Measurements from ENCODE around the gene LHFPL6.
A peak's percentile ranks its signal among the peaks of the same experiment; 100 is the strongest.

LHFPL6 gene

DNA sequence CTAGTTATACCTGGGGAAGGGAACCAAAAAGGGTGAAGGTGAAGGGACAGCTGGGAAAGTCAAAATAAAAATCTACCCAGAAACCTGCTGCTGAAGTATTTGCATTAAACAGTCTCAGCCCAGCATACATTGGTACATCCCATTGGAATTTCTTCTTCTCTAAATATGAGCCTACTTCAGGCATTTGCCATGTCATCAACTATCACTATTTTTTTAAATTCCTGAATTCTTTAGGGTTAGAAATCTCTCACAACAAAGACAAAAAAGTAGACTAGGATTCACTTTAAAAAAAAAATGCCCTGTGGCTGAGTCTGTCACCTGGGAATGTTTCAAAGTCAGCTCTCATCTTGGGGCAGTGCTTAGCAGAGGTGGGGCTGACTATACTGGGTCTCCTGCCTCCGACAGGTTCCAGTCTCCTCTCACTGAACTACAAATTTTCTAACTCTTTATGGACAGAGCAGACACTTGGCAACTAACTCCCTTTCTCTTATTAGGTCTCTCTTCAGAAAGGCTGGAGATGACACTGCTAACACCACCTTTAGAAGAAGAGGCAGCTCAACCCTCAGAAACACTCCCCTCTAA, 141.2 kb downstream of the LHFPL6 start:
- no peaks in the 10 kb centered on the region for H3K4me1 ChIP-seq (ENCODE audit: control insufficient read depth, insufficient read depth, low read length)

DNA sequence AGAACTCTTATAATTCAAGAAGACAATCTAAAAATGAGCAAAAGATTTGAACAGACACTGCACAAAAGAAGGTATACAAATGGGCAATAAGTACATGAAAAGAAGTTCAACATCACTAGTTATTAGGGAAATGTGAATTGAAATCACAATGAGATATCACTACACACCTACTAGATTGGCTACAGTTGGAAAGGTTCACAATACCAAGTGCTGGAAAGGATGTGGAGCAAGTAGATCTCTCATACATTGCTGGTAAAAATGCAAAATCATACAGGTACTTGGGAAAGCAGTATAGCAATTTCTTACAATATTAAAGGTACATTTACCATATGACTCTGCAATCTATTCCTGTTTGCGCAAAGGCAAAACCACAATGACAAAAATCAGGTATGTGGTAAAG, 145.7 kb downstream of the LHFPL6 start:
- Histone ChIP-seq H3K27me3 (replicated peaks; ENCODE audit: control insufficient read depth, insufficient read depth, low read length) (no peaks in the 10 kb centered on the region), H3K4me1 (ENCODE audit: control insufficient read depth, insufficient read depth, low read length) (peaks cover 4% of the 10 kb centered on the region), H3K9me3 (ENCODE audit: control insufficient read depth, low read length) (no peaks in the 10 kb centered on the region), H3K4me3 (ENCODE audit: low read length) (no peak overlapping the region), H3K9ac (ENCODE audit: low read length) (no peak overlapping the region), H3K36me3 (ENCODE audit: control insufficient read depth, insufficient read depth, low read length, severe bottlenecking) (no peaks in the 10 kb centered on the region)
- DNase-seq (ENCODE audit: low read depth) = no peak

More for the DNA sequence above, 141.2 kb downstream of the LHFPL6 start:
- no peak overlapping the region for H3K4me3 ChIP-seq (ENCODE audit: low read length)
- H3K27me3 ChIP-seq (replicated peaks; ENCODE audit: control insufficient read depth, insufficient read depth, low read length) = no peaks in the 10 kb centered on the region
- no peaks in the 10 kb centered on the region for H3K36me3 ChIP-seq (ENCODE audit: control insufficient read depth, insufficient read depth, low read length, severe bottlenecking)
- no peak overlapping the region for H3K9ac ChIP-seq (ENCODE audit: low read length)
- H3K9me3 ChIP-seq (ENCODE audit: control insufficient read depth, low read length) = no peaks in the 10 kb centered on the region
- DNase-seq (ENCODE audit: low read depth) = peak; percentile 15

GRCh38 chr13:39455521-39456175, 147.3 kb downstream of the LHFPL6 start:
- no peak for DNase-seq (ENCODE audit: low read depth)
- H3K4me3 ChIP-seq (ENCODE audit: low read length) = no peak overlapping the region
- peaks cover 18% of the 10 kb centered on the region for H3K4me1 ChIP-seq (ENCODE audit: control insufficient read depth, insufficient read depth, low read length)
- no peaks in the 10 kb centered on the region for H3K36me3 ChIP-seq (ENCODE audit: control insufficient read depth, insufficient read depth, low read length, severe bottlenecking)
- H3K9ac ChIP-seq (ENCODE audit: low read length) = no peak overlapping the region
- no peaks in the 10 kb centered on the region for H3K27me3 ChIP-seq (replicated peaks; ENCODE audit: control insufficient read depth, insufficient read depth, low read length)
- no peaks in the 10 kb centered on the region for H3K9me3 ChIP-seq (ENCODE audit: control insufficient read depth, low read length)

- Histone ChIP-seq H3K9ac (ENCODE audit: low read length) (no peak overlapping the region), H3K4me3 (ENCODE audit: low read length) (no peak overlapping the region), H3K9me3 (ENCODE audit: control insufficient read depth, low read length) (no peaks in the 10 kb centered on the region), H3K27me3 (replicated peaks; ENCODE audit: control insufficient read depth, insufficient read depth, low read length) (no peaks in the 10 kb centered on the region), H3K36me3 (ENCODE audit: control insufficient read depth, insufficient read depth, low read length, severe bottlenecking) (no peaks in the 10 kb centered on the region), H3K4me1 (ENCODE audit: control insufficient read depth, insufficient read depth, low read length) (peaks cover 28% of the 10 kb centered on the region)
- DNase-seq (ENCODE audit: low read depth) = no peak
Measured at GRCh38 chr13:39452834-39453233, 150.2 kb downstream of the LHFPL6 start.

GRCh38 chr13:39452417-39452816, 150.6 kb downstream of the LHFPL6 start:
- no peak overlapping the region for H3K4me3 ChIP-seq (ENCODE audit: low read length)
- no peaks in the 10 kb centered on the region for H3K36me3 ChIP-seq (ENCODE audit: control insufficient read depth, insufficient read depth, low read length, severe bottlenecking)
- H3K27me3 ChIP-seq (replicated peaks; ENCODE audit: control insufficient read depth, insufficient read depth, low read length) = no peaks in the 10 kb centered on the region
- no peak overlapping the region for H3K9ac ChIP-seq (ENCODE audit: low read length)
- no peaks in the 10 kb centered on the region for H3K9me3 ChIP-seq (ENCODE audit: control insufficient read depth, low read length)
- H3K4me1 ChIP-seq (ENCODE audit: control insufficient read depth, insufficient read depth, low read length) = peaks cover 28% of the 10 kb centered on the region
- no peak for DNase-seq (ENCODE audit: low read depth)

GRCh38 chr13:39451860-39452301, 151.1 kb downstream of the LHFPL6 start:
- peak; percentile 31 for DNase-seq (ENCODE audit: low read depth)
- Histone ChIP-seq H3K36me3 (ENCODE audit: control insufficient read depth, insufficient read depth, low read length, severe bottlenecking) (no peaks in the 10 kb centered on the region), H3K4me3 (ENCODE audit: low read length) (no peak overlapping the region)

GRCh38 chr13:39451301-39451700, 151.7 kb downstream of the LHFPL6 start:
- peaks cover 28% of the 10 kb centered on the region for H3K4me1 ChIP-seq (ENCODE audit: control insufficient read depth, insufficient read depth, low read length)
- H3K9ac ChIP-seq (ENCODE audit: low read length) = no peak overlapping the region
- peak; percentile 17 for DNase-seq (ENCODE audit: low read depth)
- H3K9me3 ChIP-seq (ENCODE audit: control insufficient read depth, low read length) = no peaks in the 10 kb centered on the region
- H3K36me3 ChIP-seq (ENCODE audit: control insufficient read depth, insufficient read depth, low read length, severe bottlenecking) = no peaks in the 10 kb centered on the region
- no peaks in the 10 kb centered on the region for H3K27me3 ChIP-seq (replicated peaks; ENCODE audit: control insufficient read depth, insufficient read depth, low read length)
- no peak overlapping the region for H3K4me3 ChIP-seq (ENCODE audit: low read length)

More at GRCh38 chr13:39451860-39452301, 151.1 kb downstream of the LHFPL6 start:
- Histone ChIP-seq H3K9ac (ENCODE audit: low read length) (no peak overlapping the region), H3K27me3 (replicated peaks; ENCODE audit: control insufficient read depth, insufficient read depth, low read length) (no peaks in the 10 kb centered on the region), H3K4me1 (ENCODE audit: control insufficient read depth, insufficient read depth, low read length) (peaks cover 28% of the 10 kb centered on the region), H3K9me3 (ENCODE audit: control insufficient read depth, low read length) (no peaks in the 10 kb centered on the region)

- DNase-seq (ENCODE audit: low read depth) = no peak
- Histone ChIP-seq H3K27me3 (replicated peaks; ENCODE audit: control insufficient read depth, insufficient read depth, low read length) (no peaks in the 10 kb centered on the region), H3K4me3 (ENCODE audit: low read length) (no peak overlapping the region), H3K4me1 (ENCODE audit: control insufficient read depth, insufficient read depth, low read length) (peaks cover 28% of the 10 kb centered on the region), H3K9ac (ENCODE audit: low read length) (no peak overlapping the region), H3K9me3 (ENCODE audit: control insufficient read depth, low read length) (no peaks in the 10 kb centered on the region), H3K36me3 (ENCODE audit: control insufficient read depth, insufficient read depth, low read length, severe bottlenecking) (no peaks in the 10 kb centered on the region)
Measured at GRCh38 chr13:39450176-39450575, 152.8 kb downstream of the LHFPL6 start.

GRCh38 chr13:39448834-39449233, 154.2 kb downstream of the LHFPL6 start:
- Histone ChIP-seq H3K9ac (ENCODE audit: low read length) (no peak overlapping the region), H3K4me3 (ENCODE audit: low read length) (no peak overlapping the region), H3K36me3 (ENCODE audit: control insufficient read depth, insufficient read depth, low read length, severe bottlenecking) (no peaks in the 10 kb centered on the region), H3K27me3 (replicated peaks; ENCODE audit: control insufficient read depth, insufficient read depth, low read length) (no peaks in the 10 kb centered on the region), H3K9me3 (ENCODE audit: control insufficient read depth, low read length) (no peaks in the 10 kb centered on the region), H3K4me1 (ENCODE audit: control insufficient read depth, insufficient read depth, low read length) (peaks cover 28% of the 10 kb centered on the region)
- peak; percentile 24 for DNase-seq (ENCODE audit: low read depth)

DNA sequence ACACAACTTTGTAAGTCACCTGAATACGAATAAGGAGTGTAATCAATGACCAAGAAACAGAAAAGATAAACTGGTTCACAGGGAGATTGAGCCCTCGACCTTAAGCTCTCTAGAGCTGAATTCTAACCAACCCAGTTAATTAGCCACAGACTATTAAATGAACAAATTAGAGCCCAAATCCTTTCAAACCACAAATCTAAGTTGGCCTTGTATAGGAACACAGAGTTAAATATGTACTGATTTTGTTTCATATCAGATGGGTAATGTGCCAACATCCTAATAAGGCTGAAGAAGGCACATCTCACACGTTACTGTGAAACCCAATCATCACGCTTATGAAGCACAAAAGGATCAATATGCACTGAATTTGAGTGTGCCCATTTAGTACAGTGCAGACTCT, 156.1 kb downstream of the LHFPL6 start:
- H3K4me1 ChIP-seq (ENCODE audit: control insufficient read depth, insufficient read depth, low read length) = peaks cover 20% of the 10 kb centered on the region
- H3K36me3 ChIP-seq (ENCODE audit: control insufficient read depth, insufficient read depth, low read length, severe bottlenecking) = no peaks in the 10 kb centered on the region
- no peak for DNase-seq (ENCODE audit: low read depth)
- no peaks in the 10 kb centered on the region for H3K27me3 ChIP-seq (replicated peaks; ENCODE audit: control insufficient read depth, insufficient read depth, low read length)
- H3K9ac ChIP-seq (ENCODE audit: low read length) = no peak overlapping the region
- H3K4me3 ChIP-seq (ENCODE audit: low read length) = no peak overlapping the region
- H3K9me3 ChIP-seq (ENCODE audit: control insufficient read depth, low read length) = no peaks in the 10 kb centered on the region

DNA sequence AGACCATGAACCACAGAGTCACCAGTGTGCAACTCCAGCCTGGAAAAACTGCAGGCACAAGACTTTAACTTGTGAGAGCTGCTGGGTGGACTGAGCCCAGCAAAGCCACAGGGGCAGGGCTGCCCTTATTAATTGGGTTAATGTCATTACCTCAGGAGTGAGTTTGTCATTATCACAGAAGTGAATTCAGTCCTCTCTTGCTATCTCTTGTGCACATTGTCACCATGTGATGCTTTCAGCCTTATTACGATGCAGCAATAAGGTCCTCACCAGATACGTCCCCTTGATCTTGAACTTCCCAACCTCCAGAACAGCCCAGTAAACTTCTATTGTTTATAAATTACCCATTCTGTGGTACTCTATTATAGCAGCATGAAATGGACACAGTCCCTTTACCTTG, 158.1 kb downstream of the LHFPL6 start:
- no peak overlapping the region for H3K4me3 ChIP-seq (ENCODE audit: low read length)
- H3K4me1 ChIP-seq (ENCODE audit: control insufficient read depth, insufficient read depth, low read length) = peaks cover 10% of the 10 kb centered on the region
- H3K27me3 ChIP-seq (replicated peaks; ENCODE audit: control insufficient read depth, insufficient read depth, low read length) = no peaks in the 10 kb centered on the region
- no peak for DNase-seq (ENCODE audit: low read depth)
- no peaks in the 10 kb centered on the region for H3K36me3 ChIP-seq (ENCODE audit: control insufficient read depth, insufficient read depth, low read length, severe bottlenecking)
- no peaks in the 10 kb centered on the region for H3K9me3 ChIP-seq (ENCODE audit: control insufficient read depth, low read length)
- H3K9ac ChIP-seq (ENCODE audit: low read length) = no peak overlapping the region
